SK-N-SH (cell line): ENCODE data around the gene TMEM131.

Source experiments
- EP300 ChIP-seq, 2 experiments: IDR thresholded peaks; 2 replicates each; pipeline versions ENCODE4 v1.4.0 to v1.6.1; 2012; ENCODE audit warnings: borderline replicate concordance in 1 of 2, low read depth in 1 of 2, low read length in 1 of 2
- FOXJ3 ChIP-seq: sonication (generic); formaldehyde crosslinking; IDR thresholded peaks from 2 replicates; pipeline ENCODE4 v1.5.1; 2020; ENCODE audit warnings: mild to moderate bottlenecking, missing genetic modification reagents
- RAD21 ChIP-seq: IDR thresholded peaks from 2 replicates; pipeline ENCODE4 v1.6.1; 2012; ENCODE audit warnings: mild to moderate bottlenecking, low read length
- TF ChIP-seq, protein P1 (sequence below): fragments of 200-600 bp; sonication (generic); IDR thresholded peaks from 2 replicates; pipeline ENCODE4 v1.6.1; 2017; ENCODE audit warnings: antibody characterized with exemption, mild to moderate bottlenecking, moderate library complexity

GRCh38 chr2:98027538-98027937 is 31.8 kb upstream of the TMEM131 start:
- TF ChIP-seq, protein P1, sequence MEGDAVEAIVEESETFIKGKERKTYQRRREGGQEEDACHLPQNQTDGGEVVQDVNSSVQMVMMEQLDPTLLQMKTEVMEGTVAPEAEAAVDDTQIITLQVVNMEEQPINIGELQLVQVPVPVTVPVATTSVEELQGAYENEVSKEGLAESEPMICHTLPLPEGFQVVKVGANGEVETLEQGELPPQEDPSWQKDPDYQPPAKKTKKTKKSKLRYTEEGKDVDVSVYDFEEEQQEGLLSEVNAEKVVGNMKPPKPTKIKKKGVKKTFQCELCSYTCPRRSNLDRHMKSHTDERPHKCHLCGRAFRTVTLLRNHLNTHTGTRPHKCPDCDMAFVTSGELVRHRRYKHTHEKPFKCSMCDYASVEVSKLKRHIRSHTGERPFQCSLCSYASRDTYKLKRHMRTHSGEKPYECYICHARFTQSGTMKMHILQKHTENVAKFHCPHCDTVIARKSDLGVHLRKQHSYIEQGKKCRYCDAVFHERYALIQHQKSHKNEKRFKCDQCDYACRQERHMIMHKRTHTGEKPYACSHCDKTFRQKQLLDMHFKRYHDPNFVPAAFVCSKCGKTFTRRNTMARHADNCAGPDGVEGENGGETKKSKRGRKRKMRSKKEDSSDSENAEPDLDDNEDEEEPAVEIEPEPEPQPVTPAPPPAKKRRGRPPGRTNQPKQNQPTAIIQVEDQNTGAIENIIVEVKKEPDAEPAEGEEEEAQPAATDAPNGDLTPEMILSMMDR, result no peak
- TF ChIP-seq EP300 (IDR thresholded peaks at IDR 0.05; ENCODE audit: borderline replicate concordance in 1 of 2, low read depth in 1 of 2, low read length in 1 of 2) (no peak), FOXJ3 (no peak), RAD21 (no peak)
